Gastroesophageal sphincter (tissue), 4 donors: ENCODE measurements around the gene SCYGR3. TPM values are rescaled to one million over a fixed set of nuclear protein-coding genes. Genes with fewer than 3 reads are reported as not detected.

Experiments
- ATAC-seq: fragments of 150-250 bp; one replicate; pipeline ENCODE4 v1.9.1; 2016; ENCODE audit warnings: mild to moderate bottlenecking, moderate library complexity
- H3K27ac ChIP-seq, 4 donors: fragments of 200-600 bp; sonication (generic) in 3 of 4; 1 replicate in 3 of 4; 2 replicates in 1 of 4; pipeline ENCODE4 v1.5.1; 2016 to 2019
- H3K27me3 ChIP-seq: fragments of 200-600 bp; sonication (generic); one replicate; pipeline ENCODE4 v1.5.1; 2019
- H3K36me3 ChIP-seq, 2 donors: fragments of 200-600 bp; sonication (generic); one replicate each; pipeline ENCODE4 v1.5.1; 2019; ENCODE audit warnings: control low read depth in 1 of 2
- H3K4me1 ChIP-seq, 3 donors: fragments of 200-600 bp; sonication (generic); 1 replicate in 2 of 3; 2 replicates in 1 of 3; pipeline ENCODE4 v1.5.1; 2016 to 2019; ENCODE audit warnings: control low read depth in 2 of 3
- H3K4me3 ChIP-seq, 2 donors: fragments of 200-600 bp; sonication (generic); one replicate each; pipeline ENCODE4 v1.5.1; 2019; ENCODE audit warnings: mild to moderate bottlenecking in 1 of 2, moderate library complexity in 1 of 2
- H3K9me3 ChIP-seq, 3 donors: fragments of 200-600 bp; sonication (generic); one replicate each; pipeline ENCODE4 v1.5.1; 2017 to 2019; ENCODE audit warnings: control low read depth in 2 of 3
- CTCF ChIP-seq, 4 experiments: fragments of 200-600 bp in 2 of 4; fragments of 450-650 bp in 2 of 4; sonication (generic) in 1 of 4; IDR thresholded peaks; one replicate each; pipeline ENCODE4 v1.5.1; 2017 to 2019; ENCODE audit warnings: antibody characterized with exemption in 4 of 4, mild to moderate bottlenecking in 2 of 4, moderate library complexity in 2 of 4
- EP300 ChIP-seq: sonication (generic); formaldehyde crosslinking; IDR thresholded peaks from one replicate; pipeline ENCODE4 v1.6.1; 2017; ENCODE audit warnings: antibody characterized with exemption, mild to moderate bottlenecking
- POLR2A ChIP-seq, 2 donors: fragments of 450-650 bp; IDR thresholded peaks; one replicate each; pipeline ENCODE4 v1.6.1; 2017; ENCODE audit warnings: antibody characterized with exemption in 2 of 2, mild to moderate bottlenecking in 2 of 2, moderate library complexity in 1 of 2
- POLR2AphosphoS5 ChIP-seq: sonication (generic); formaldehyde crosslinking; IDR thresholded peaks from one replicate; pipeline ENCODE4 v1.6.1; 2017; ENCODE audit warnings: antibody characterized with exemption
- WGBS, 2 donors: methylation state at CpG; one replicate each; pipeline ENCODE4 v1.1.5; 2018; ENCODE audit warnings: low coverage in 1 of 2; 5-methylcytosine and 5-hydroxymethylcytosine counted together
- total RNA-seq, 4 donors: library from RNA; depleted of rRNA; stranded (reverse); fragments of >200 nt; gene quantifications; one replicate each; pipeline ENCODE4 v1.1.0, GENCODE V29; 2016

SCYGR3 gene
- total RNA-seq: not detected

- Histone ChIP-seq H3K4me1 (no peaks in the 10 kb centered on the region), H3K27ac (no peak within 1 kb of the TSS), H3K9me3 (no peaks in the 10 kb centered on the region), H3K36me3 (no peaks in the 10 kb centered on the region), H3K4me3 (no peak within 1 kb of the TSS), H3K27me3 (peaks cover 3% of the 10 kb centered on the region)
- WGBS, 2 donors: 71% methylated on average over 1 of the region's 4 CpGs; no CpG with 5 or more reads in 1 of the 2 donors
- no peak for ATAC-seq
- TF ChIP-seq EP300: no peak
- no peak for TF ChIP-seq POLR2A (IDR thresholded peaks at IDR 0.05)
- TF ChIP-seq CTCF (IDR thresholded peaks at IDR 0.05): no peak
- TF ChIP-seq POLR2AphosphoS5: no peak
These were observed at the start of gene SCYGR3 for GRCh38 chr2:227614740-227615139. TSS of gene SCYGR3 (minus strand) at chr2:227614840. CDS start at chr2:227614840, 0 bp downstream.

- Histone ChIP-seq H3K4me1 (no peaks in the 10 kb centered on the region), H3K36me3 (no peaks in the 10 kb centered on the region), H3K9me3 (no peaks in the 10 kb centered on the region), H3K27ac (no peak overlapping the region), H3K4me3 (no peak overlapping the region), H3K27me3 (no peaks in the 10 kb centered on the region)
- no peak for ATAC-seq
- no peak for TF ChIP-seq CTCF (IDR thresholded peaks at IDR 0.05)
- no peak for TF ChIP-seq POLR2A (IDR thresholded peaks at IDR 0.05)
- no peak for TF ChIP-seq POLR2AphosphoS5
- TF ChIP-seq EP300: no peak
- 38 to 44% methylated on average over 3 of the region's 3 CpGs for WGBS, 2 donors
These were observed 47.2 kb upstream of the SCYGR3 start for GRCh38 chr2:227661827-227662226.

- WGBS, 2 donors: 9 to 26% methylated on average over 4 to 6 of the region's 7 CpGs
- Histone ChIP-seq H3K27me3 (no peaks in the 10 kb centered on the region), H3K27ac (no peak overlapping the region), H3K36me3 (no peaks in the 10 kb centered on the region), H3K4me1 (no peaks in the 10 kb centered on the region), H3K9me3 (no peaks in the 10 kb centered on the region), H3K4me3 (no peak overlapping the region)
- TF ChIP-seq EP300 (no peak), POLR2AphosphoS5 (no peak), POLR2A (IDR thresholded peaks at IDR 0.05) (no peak), CTCF (IDR thresholded peaks at IDR 0.05) (no peak)
- no peak for ATAC-seq
These were observed 46.5 kb upstream of the SCYGR3 start for GRCh38 chr2:227661025-227661649.

GRCh38 chr2:227657199-227657845 is 42.7 kb upstream of the SCYGR3 start:
- H3K27me3 ChIP-seq: no peaks in the 10 kb centered on the region
- WGBS, 2 donors: 52 to 70% methylated on average over 7 to 8 of the region's 8 CpGs
- TF ChIP-seq POLR2AphosphoS5 (no peak), CTCF (IDR thresholded peaks at IDR 0.05) (no peak), EP300 (no peak), POLR2A (IDR thresholded peaks at IDR 0.05) (no peak)
- no peak overlapping the region for H3K4me3 ChIP-seq
- no peak for ATAC-seq
- H3K27ac ChIP-seq: no peak overlapping the region
- H3K9me3 ChIP-seq: no peaks in the 10 kb centered on the region
- no peaks in the 10 kb centered on the region for H3K36me3 ChIP-seq
- H3K4me1 ChIP-seq: no peaks in the 10 kb centered on the region

- Histone ChIP-seq H3K4me3 (no peak overlapping the region), H3K4me1 (no peaks in the 10 kb centered on the region), H3K9me3 (no peaks in the 10 kb centered on the region), H3K27ac (peak overlapping the region in 1 of 4 donors; percentile 21), H3K36me3 (no peaks in the 10 kb centered on the region), H3K27me3 (no peaks in the 10 kb centered on the region)
- TF ChIP-seq CTCF (IDR thresholded peaks at IDR 0.05) (no peak), POLR2AphosphoS5 (peak; percentile 55), POLR2A (IDR thresholded peaks at IDR 0.05) (no peak)
- peak; percentile 89 for ATAC-seq
- WGBS, 2 donors: 8 to 42% methylated on average over 1 of the region's 1 CpG
These were observed 40.8 kb upstream of the SCYGR3 start for GRCh38 chr2:227655454-227655853.
